Measurements from ENCODE around the gene PRDX6.
"Not testable (repeated sequence)": the region's sequence is repeated elsewhere in the genome, so short reads cannot be mapped to it uniquely, and the experiment has no call there.

Gene PRDX6

GRCh38 chr1:173469656-173470055 lies 7.5 kb upstream of the PRDX6 start:
- DNase-seq = no peak

GRCh38 chr1:173470608-173471007 lies 6.5 kb upstream of the PRDX6 start:
- DNase-seq = no peak

GRCh38 chr1:173473599-173474011 lies 3.5 kb upstream of the PRDX6 start:
- no peak for DNase-seq

- DNase-seq = no peak
Observed at GRCh38 chr1:173474097-173474779, 2.9 kb upstream of the PRDX6 start.

- not testable (repeated sequence) for DNase-seq
Observed at GRCh38 chr1:173474780-173475421, 2.2 kb upstream of the PRDX6 start.

GRCh38 chr1:173475564-173476196 lies 1.5 kb upstream of the PRDX6 start:
- DNase-seq = no peak

- DNase-seq = no peak
Observed at GRCh38 chr1:173476197-173476664, 904 bp upstream of the PRDX6 start.

GRCh38 chr1:173476665-173477285 lies 360 bp upstream of the PRDX6 start:
- peak; percentile 81 for DNase-seq

- no peak for DNase-seq
Observed at GRCh38 chr1:173478094-173478674, 1.0 kb downstream of the PRDX6 start.

- no peak for DNase-seq
Observed at GRCh38 chr1:173479649-173480048, 2.5 kb downstream of the PRDX6 start.

- no peak for DNase-seq
Observed at GRCh38 chr1:173481195-173481772, 4.1 kb downstream of the PRDX6 start.

- no peak for DNase-seq
Observed at GRCh38 chr1:173482683-173483082, 5.5 kb downstream of the PRDX6 start.

- no peak for DNase-seq
Observed at GRCh38 chr1:173484276-173484675, 7.1 kb downstream of the PRDX6 start.

- no peak for DNase-seq
Observed at GRCh38 chr1:173485401-173485800, 8.3 kb downstream of the PRDX6 start.

- DNase-seq = no peak
Observed at GRCh38 chr1:173488001-173488400, 10.9 kb downstream of the PRDX6 start.

GRCh38 chr1:173489149-173489600 lies 12.0 kb downstream of the PRDX6 start:
- DNase-seq = no peak

GRCh38 chr1:173489929-173490328 lies 12.8 kb downstream of the PRDX6 start:
- no peak for DNase-seq

- no peak for DNase-seq
Observed at GRCh38 chr1:173491508-173491907, 14.4 kb downstream of the PRDX6 start.

GRCh38 chr1:173493125-173493524 lies 16.0 kb downstream of the PRDX6 start:
- not testable (repeated sequence) for DNase-seq

GRCh38 chr1:173495609-173496267 lies 18.6 kb downstream of the PRDX6 start:
- no peak for DNase-seq

- DNase-seq = no peak
Observed at GRCh38 chr1:173496757-173497320, 19.7 kb downstream of the PRDX6 start.

GRCh38 chr1:173499729-173500128 lies 22.6 kb downstream of the PRDX6 start:
- no peak for DNase-seq

Data from GF-D8 (cell line).